ENCODE results near the gene LARP4B. TPM values are rescaled to one million over a fixed set of nuclear protein-coding genes. Genes with fewer than 3 reads are reported as not detected.

LARP4B gene
- total RNA-seq, 1 experiment from 2014 or later = 122 TPM

- Histone ChIP-seq H2AFZ (ENCODE audit: low read depth, low read length, poor library complexity, severe bottlenecking) (no peak overlapping the region), H3K27ac (ENCODE audit: low read depth, low read length) (no peak overlapping the region), H3K9me2 (ENCODE audit: insufficient read depth) (no peaks in the 10 kb centered on the region), H3K4me2 (ENCODE audit: low read length) (no peak overlapping the region), H3K79me2 (ENCODE audit: insufficient read depth, low read length) (no peaks in the 10 kb centered on the region), H3K4me3 (replicated peaks in 1 of 2; ENCODE audit: low read depth in 1 of 2, low read length in 2 of 2) (no peak overlapping the region), H3K9me3 (ENCODE audit: control insufficient read depth in 1 of 2, insufficient read depth in 1 of 2, low read depth in 1 of 2, low read length in 2 of 2) (no peaks in the 10 kb centered on the region), H3K27me3 (ENCODE audit: insufficient read depth, low read length) (no peaks in the 10 kb centered on the region; the same call in 1 of the 2 replicates), H3K36me3 (ENCODE audit: control insufficient read depth in 1 of 2, insufficient read depth in 2 of 2, low read length in 2 of 2) (no peaks in the 10 kb centered on the region), H3K4me1 (ENCODE audit: control insufficient read depth in 1 of 2, insufficient read depth in 2 of 2, low read length in 2 of 2) (no peaks in the 10 kb centered on the region), H3K9ac (ENCODE audit: low read length) (no peak overlapping the region), H4K20me1 (ENCODE audit: insufficient read depth) (no peaks in the 10 kb centered on the region)
- CTCF ChIA-PET = no interaction called here
- ATAC-seq = no peak; the same call in 1 of the 2 replicates
- intact Hi-C loops (cut with micrococcal nuclease) = no loop called here
- BruUV-seq (replicated peaks) = no TSS peak
- DNase-seq (ENCODE audit: low read depth, low spot score) = no peak
- TF ChIP-seq EZH2phosphoT487 (IDR thresholded peaks at IDR 0.05; ENCODE audit: borderline replicate concordance) = no peak
- no peak for TF ChIP-seq JUND (IDR thresholded peaks at IDR 0.05)
- no peak for TF ChIP-seq SP1 (IDR thresholded peaks at IDR 0.05; ENCODE audit: low read depth)
- POLR2A ChIA-PET = no interaction called here
- RAD21 ChIA-PET (ENCODE audit: low non-redundant PET in 1 of 2, low total read pairs in 2 of 2, uncharacterized antibody in 2 of 2, unreplicated experiment in 2 of 2) = no interaction called here
Observed at GRCh38 chr10:964321-964987, 32.9 kb upstream of the LARP4B start.

DNA sequence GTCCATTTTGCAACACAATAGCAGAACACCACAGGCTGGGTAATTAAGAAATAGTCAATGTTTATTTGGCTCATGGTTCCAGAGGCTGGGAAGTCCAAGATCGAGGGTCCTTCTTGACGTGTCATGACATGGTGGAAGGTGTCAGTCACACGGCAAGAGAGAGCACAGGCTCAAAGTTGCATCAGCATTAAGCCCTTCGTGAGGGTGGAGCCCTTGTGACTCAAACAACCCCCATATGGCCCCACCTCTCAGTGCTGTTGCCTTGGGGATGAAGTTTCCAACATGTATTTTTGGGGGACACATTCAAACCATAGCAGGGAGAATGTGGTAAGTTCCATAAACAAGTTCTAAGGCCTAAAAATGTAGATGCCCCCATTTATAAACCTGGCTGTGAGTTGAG, 32.1 kb upstream of the LARP4B start:
- DNase-seq (ENCODE audit: low read depth, low spot score) = no peak
- Histone ChIP-seq H2AFZ (ENCODE audit: low read depth, low read length, poor library complexity, severe bottlenecking) (no peak overlapping the region), H3K27ac (ENCODE audit: low read depth, low read length) (no peak overlapping the region), H3K36me3 (ENCODE audit: control insufficient read depth in 1 of 2, insufficient read depth in 2 of 2, low read length in 2 of 2) (no peaks in the 10 kb centered on the region), H3K79me2 (ENCODE audit: insufficient read depth, low read length) (no peaks in the 10 kb centered on the region), H3K9ac (ENCODE audit: low read length) (no peak overlapping the region), H3K4me2 (ENCODE audit: low read length) (no peak overlapping the region), H3K4me1 (ENCODE audit: control insufficient read depth in 1 of 2, insufficient read depth in 2 of 2, low read length in 2 of 2) (no peaks in the 10 kb centered on the region), H4K20me1 (ENCODE audit: insufficient read depth) (no peaks in the 10 kb centered on the region), H3K27me3 (ENCODE audit: insufficient read depth, low read length) (peaks cover 1% of the 10 kb centered on the region; the same call in 1 of the 2 replicates), H3K4me3 (replicated peaks in 1 of 2; ENCODE audit: low read depth in 1 of 2, low read length in 2 of 2) (no peak overlapping the region), H3K9me2 (ENCODE audit: insufficient read depth) (no peaks in the 10 kb centered on the region), H3K9me3 (ENCODE audit: control insufficient read depth in 1 of 2, insufficient read depth in 1 of 2, low read depth in 1 of 2, low read length in 2 of 2) (no peaks in the 10 kb centered on the region)
- ATAC-seq = no peak
- ChIA-PET POLR2A (no interaction called here), RAD21 (ENCODE audit: low non-redundant PET in 1 of 2, low total read pairs in 2 of 2, uncharacterized antibody in 2 of 2, unreplicated experiment in 2 of 2) (no interaction called here), CTCF (no interaction called here)
- intact Hi-C loops (cut with micrococcal nuclease) = no loop called here
- TF ChIP-seq CBX3 (IDR thresholded peaks at IDR 0.05; ENCODE audit: low read depth) (no peak), YY1 (IDR thresholded peaks at IDR 0.05; ENCODE audit: extremely low read depth, insufficient replicate concordance, low read depth, low read length) (no peak), SRF (IDR thresholded peaks at IDR 0.05; ENCODE audit: low read depth) (no peak), ZNF274 (IDR thresholded peaks at IDR 0.05; ENCODE audit: low read depth, low read length) (no peak)
- TF ChIP-seq, protein P1, sequence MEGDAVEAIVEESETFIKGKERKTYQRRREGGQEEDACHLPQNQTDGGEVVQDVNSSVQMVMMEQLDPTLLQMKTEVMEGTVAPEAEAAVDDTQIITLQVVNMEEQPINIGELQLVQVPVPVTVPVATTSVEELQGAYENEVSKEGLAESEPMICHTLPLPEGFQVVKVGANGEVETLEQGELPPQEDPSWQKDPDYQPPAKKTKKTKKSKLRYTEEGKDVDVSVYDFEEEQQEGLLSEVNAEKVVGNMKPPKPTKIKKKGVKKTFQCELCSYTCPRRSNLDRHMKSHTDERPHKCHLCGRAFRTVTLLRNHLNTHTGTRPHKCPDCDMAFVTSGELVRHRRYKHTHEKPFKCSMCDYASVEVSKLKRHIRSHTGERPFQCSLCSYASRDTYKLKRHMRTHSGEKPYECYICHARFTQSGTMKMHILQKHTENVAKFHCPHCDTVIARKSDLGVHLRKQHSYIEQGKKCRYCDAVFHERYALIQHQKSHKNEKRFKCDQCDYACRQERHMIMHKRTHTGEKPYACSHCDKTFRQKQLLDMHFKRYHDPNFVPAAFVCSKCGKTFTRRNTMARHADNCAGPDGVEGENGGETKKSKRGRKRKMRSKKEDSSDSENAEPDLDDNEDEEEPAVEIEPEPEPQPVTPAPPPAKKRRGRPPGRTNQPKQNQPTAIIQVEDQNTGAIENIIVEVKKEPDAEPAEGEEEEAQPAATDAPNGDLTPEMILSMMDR (IDR thresholded peaks at IDR 0.05 in 2 of 3, conservative IDR thresholded peaks at IDR 0.05 in 1 of 3; ENCODE audit: borderline replicate concordance in 1 of 3, insufficient read depth in 1 of 3, low read depth in 2 of 3, low read length in 2 of 3) = no peak
- TF ChIP-seq, protein P2, sequence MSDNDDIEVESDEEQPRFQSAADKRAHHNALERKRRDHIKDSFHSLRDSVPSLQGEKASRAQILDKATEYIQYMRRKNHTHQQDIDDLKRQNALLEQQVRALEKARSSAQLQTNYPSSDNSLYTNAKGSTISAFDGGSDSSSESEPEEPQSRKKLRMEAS (IDR thresholded peaks at IDR 0.05) = no peak
- no TSS peak for BruUV-seq (replicated peaks)

All from HCT116 (cell line).